ENCODE data around the gene C5orf58.
"Not testable (repeated sequence)": the region's sequence is repeated elsewhere in the genome, so short reads cannot be mapped to it uniquely, and the experiment has no call there.

C5orf58 gene

DNA sequence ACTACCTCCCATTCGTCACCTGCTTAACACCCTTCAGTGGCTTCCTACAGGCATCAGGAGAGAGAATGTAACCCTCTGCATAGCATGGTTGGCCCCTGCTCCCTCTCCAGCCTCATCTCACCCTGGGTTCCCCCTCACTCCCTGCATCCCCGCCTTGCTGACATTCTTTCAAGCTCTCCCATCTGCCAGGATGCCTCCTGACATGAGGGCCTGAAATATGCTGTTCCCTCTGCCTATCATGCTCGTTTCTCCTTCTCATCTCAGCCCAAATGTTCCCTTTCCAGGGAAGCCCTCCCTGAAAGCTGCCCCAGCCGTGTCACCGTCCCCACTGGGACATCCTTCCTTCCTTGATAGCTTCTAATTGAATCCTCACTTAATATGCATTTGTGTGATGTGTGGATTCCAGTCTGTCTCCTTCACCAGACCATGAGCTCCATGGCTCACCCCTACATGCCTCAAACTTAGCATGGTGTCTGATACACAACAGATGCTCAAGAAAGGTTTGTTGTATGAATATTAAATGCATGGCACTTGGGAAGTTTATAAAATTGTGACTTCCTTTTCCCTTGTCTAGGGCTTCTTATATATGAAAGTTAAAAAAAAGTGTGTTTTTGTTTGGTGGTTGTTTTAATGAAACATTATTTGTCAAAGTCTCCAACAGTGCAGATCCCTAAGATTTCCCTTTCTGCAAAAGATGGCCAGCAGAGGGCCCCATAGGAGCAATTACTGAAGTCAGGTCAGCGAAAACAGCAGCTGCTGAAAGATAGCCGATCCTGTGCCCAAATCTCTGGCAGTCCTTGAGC lies 7.3 kb upstream of the C5orf58 start:
- DNase-seq: peak; percentile 56

DNA sequence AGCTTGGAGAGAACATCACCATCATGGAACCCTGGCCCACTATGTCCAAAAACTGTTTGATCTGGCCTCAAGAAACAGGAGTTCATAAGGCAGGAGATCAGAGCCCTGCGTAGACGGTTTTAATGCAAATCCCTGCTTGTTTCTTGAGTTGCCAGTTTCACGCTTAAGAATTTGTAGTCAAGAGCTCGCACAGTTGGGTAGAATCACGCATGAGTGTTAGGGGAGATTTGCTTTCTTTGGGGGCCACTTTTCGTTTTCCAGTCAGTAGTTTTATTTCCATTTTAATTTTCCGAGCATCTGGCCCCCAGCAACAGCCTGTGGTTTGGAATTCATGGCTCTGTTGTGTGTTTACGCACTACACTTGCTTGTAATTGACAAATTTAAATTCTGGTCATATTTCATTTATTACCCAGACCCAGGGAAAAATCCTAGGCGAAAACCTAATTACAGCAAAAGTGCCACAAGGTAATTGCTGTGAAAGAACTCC lies 6.6 kb upstream of the C5orf58 start:
- no peak for DNase-seq

GRCh38 chr5:170226661-170227060 lies 6.1 kb upstream of the C5orf58 start:
- no peak for DNase-seq

- no peak for DNase-seq
Measured at GRCh38 chr5:170228762-170229435, 3.9 kb upstream of the C5orf58 start.

GRCh38 chr5:170233358-170233892 lies 640 bp downstream of the C5orf58 start:
- no peak for DNase-seq

DNA sequence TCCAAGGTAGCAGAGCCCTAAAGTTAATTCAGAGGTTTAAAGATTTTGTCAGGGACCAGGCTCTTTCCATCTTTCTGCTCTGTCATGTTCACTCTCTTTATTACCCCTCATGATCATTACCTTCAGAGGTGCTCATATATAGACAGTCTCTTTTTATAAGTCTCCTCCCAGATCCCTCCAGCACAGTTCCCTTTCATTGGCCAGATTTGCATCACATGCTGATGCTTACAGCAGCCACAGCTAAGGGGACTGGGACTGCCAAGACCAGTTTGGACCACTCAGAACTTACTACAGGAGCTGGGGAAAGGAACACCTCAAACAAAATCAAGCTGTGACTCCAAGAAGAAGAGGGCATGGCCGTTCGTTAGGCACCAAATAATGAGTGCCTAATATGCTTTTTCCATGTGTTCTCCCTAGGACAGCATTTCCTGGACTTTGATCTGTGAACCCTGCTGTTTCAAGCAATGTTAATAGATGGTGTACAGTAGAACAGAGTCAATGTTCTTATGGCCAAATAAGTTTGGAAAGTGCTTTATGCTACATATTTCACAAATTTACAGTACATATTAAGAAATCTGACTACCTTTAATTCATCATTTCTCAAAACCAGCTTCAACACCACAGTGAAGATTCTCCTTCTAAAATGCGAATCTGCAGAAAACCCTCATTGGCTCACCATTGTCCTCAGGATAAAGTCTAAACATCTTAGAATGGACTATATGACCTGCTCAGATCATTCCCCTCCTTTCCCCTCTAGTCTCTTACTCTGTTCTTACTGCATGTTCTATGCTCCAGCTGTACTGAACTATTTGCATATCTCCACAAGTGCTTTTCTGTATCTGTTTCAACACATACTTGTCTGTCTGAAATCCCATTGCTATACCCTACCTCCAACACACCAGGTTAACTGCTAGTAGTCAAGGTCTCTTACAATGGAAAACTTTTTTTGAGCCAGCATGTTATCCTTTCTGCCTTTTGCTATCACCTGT lies 3.4 kb downstream of the C5orf58 start:
- no peak for DNase-seq

DNA sequence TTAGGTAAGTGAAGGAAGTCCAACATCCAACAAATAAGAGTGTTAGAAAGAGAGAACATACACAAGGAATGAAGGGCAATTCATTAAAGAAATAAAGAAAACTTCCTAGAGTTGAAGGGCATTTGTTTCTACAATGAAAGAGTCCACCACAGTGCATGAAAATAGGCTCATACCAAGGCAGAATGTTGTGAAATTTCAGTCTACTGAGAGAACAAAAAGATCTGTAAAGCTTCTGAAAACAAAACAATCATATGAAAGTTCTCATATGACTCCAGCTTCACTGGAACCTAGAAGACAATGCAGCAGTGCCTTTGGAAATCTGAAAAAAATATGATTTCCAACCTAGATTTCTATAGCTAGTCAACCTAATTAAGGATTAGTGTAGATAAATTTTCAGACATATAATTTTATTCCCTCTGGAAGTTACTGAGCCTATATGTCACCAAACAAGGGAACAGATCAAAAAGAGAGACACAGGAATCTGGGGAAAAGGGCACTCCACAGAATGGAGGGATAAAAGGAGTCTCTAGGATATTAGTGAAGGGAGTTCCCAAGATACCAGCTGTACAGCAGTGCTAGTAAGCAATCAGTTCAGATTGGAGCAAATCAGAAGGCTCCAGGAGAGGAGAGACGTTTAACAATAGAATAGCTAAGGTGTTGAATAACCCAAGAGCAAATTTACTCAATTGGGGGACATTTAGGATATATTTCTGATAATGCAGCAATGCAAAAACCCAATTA lies 5.8 kb downstream of the C5orf58 start:
- DNase-seq: no peak

- DNase-seq: not testable (repeated sequence)
Measured at GRCh38 chr5:170245436-170245835, 12.7 kb downstream of the C5orf58 start.

DNA sequence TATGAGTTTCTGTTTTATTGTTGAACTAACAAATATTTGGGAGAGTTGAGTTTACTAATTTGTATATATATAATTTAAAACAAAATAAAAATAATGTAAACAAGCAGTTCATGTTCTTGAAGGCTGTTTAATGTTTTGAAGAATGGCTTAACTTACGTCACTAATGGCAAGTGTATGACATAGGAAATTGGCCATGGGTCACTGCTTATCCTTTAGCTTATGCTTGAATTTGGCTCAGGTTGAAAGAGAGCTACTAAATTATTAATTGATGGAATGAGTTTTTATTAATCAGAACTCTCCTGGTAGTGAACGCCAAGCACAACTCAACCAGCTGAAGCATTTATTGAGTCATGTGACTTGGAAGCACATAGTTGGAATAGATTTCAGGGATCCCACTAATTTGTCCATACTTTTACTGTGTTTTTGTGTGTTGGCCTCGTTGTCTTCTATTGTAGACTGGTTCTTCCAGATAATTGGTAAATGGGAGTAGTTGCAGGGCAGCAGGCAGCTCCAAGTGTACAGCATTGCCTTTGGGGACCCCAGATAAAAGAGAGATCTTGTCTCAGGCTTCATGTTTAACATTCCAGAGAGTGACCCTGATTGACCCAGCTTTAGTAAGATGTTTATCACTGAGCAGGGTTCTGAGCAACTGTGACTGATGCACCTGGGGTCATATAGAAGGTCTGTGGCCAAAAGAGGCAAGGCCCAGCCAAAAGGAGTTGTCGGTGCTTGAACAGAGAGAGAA lies 13.5 kb downstream of the C5orf58 start:
- DNase-seq: no peak

- DNase-seq: no peak
Measured at GRCh38 chr5:170247363-170247762, 14.6 kb downstream of the C5orf58 start.

- DNase-seq: no peak
Measured at GRCh38 chr5:170248172-170248930, 15.6 kb downstream of the C5orf58 start.

GRCh38 chr5:170248931-170249227 lies 16.1 kb downstream of the C5orf58 start:
- not testable (repeated sequence) for DNase-seq

- no peak for DNase-seq
Measured at GRCh38 chr5:170249355-170249754, 16.6 kb downstream of the C5orf58 start.

- no peak for DNase-seq
Measured at GRCh38 chr5:170250810-170251317, 18.1 kb downstream of the C5orf58 start.

DNA sequence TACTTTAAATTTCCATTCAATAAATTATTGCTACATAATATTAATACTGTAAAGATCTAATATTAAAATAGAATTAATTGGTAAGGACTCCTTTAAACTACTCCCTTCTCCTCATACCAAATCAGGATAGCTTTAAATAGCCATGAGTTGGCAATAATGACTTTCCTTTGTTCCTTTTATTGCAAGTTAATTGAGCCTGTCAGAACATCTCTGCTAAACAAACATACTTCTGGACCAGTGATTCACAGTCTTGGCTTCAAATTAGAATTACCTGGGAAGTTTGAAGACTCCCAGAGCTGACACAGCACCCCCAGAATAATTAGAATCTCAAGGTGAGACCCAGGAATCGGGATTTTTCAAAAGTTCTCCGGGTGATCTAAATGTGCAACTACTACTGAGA lies 18.7 kb downstream of the C5orf58 start:
- DNase-seq: no peak

DNA sequence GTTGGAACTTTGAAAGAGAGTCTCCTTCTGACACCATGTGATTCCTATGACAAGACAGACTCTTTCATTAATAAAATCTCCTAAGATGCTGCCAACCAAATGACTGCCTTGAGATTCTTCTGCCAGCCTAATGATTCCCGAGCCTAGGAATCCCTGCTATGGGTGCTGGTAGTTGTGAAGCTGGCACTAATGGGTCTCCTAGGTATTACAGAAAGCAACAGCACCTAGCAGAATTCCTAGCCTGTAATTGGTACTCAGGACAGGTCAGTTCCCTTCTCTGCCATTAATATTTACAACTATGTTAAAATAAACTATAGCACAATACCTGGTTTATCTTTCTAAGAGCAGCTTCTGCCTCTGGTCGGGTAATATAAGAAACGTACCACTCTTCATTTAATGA lies 19.3 kb downstream of the C5orf58 start:
- DNase-seq: no peak

DNA sequence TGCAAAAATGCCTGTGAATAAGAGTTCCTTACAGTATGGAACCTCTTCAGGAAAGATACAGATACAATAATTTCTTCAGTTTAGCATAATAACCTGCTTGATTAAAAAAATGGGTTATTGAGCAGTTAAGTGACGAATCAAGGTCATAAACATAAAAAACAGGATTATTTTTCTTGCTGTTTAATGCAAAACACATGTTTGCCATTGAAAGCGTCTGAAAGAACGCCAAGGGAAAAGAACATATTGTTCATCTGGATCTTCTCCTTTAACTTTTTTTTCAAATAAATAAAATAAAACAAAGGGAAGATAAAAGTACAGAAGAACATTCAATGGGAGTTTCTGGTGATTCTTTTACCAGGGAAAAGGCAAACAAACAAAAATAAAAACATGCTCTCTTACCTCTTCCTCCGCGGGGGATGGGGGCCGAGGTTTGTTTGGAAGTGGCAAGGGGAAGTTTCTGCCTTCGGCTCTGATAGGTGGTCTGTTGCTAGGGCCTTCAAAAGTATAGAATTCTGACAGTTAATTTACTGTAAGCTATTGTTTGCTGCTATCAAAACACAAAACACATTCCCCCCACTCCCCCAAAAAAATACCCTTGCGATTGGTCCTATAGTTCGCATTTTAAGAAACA lies 20.1 kb downstream of the C5orf58 start:
- DNase-seq: no peak

DNA sequence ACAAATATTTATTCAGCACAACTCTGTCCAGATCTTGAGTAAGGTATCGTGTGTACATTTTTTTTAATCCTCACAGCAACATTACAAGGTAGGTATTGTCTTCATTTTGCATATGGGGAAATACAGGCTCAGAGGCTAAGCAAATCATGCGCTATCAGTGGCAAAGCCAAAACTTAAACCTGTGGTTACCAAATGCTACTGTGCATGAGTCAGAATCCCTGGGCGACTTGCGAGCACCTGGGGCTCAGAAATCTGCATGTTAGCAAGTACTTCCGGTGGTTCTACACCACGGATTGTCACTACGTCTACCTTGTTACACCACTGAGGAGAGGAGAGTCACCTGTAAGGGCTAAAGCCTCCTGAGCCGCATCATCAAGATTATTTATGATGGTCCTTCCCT lies 21.3 kb downstream of the C5orf58 start:
- DNase-seq: no peak

DNA sequence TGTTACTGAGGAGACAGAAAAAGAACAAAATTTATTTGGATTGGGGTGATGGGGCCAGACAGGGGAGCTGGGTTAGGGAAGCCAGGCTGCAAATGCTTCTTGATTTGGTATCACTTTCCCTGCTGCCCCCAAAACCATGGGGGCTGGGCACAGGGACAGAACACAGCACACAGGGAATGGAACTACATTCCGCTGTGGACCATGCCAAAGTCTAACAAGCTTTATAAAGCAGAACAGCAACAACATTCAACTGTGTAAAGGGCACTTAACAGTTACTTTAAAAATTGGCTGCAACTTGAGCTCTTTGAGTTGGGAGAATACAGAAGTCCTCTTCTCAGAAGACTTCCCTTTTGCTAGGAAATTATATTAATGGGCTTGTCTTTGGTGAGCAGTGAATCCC lies 23.8 kb downstream of the C5orf58 start:
- no peak for DNase-seq

DNA sequence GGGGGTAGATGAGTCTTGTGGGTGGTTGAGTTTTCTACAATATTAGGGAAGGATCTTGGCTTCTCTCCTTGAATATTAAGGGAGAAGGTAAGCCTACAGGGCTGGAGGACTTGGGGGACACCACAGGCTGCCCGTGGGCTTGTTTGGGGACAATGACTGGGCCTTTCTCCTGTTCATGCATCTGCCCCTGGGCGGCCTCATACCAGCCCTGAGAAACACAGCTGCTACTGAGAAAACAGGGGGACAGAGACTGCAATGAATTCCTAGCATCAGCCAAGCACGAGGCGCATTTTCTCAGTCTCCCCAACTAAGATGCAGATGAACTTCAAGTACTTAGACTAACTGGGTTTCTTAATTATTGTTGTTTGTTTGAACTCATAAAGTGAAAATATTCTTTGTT lies 24.6 kb downstream of the C5orf58 start:
- DNase-seq: no peak
